ENCODE results near the gene CNOT1. TPM values are rescaled to one million over a fixed set of nuclear protein-coding genes. Genes with fewer than 3 reads are reported as not detected.

Gene CNOT1
- total RNA-seq, 1 donor, result 133 TPM

GRCh38 chr16:58499615-58500351, 129.8 kb downstream of the CNOT1 start, which contains the start of gene NDRG4:
Gene NDRG4 (plus strand): TSS chr16:58500143. CDS start chr16:58500249, 106 bp downstream.
- no peak for TF ChIP-seq CTCF (IDR thresholded peaks at IDR 0.05; ENCODE audit: insufficient read depth, low read depth, low read length)
- H3K4me3 ChIP-seq (ENCODE audit: low read depth, low read length), result peak within 1 kb of the TSS; percentile 48
- DNase-seq (ENCODE audit: low read depth), result peak; percentile 71

GRCh38 chr16:58499092-58499511, 130.5 kb downstream of the CNOT1 start:
- no peak for DNase-seq (ENCODE audit: low read depth)
- no peak for TF ChIP-seq CTCF (IDR thresholded peaks at IDR 0.05; ENCODE audit: insufficient read depth, low read depth, low read length)
- H3K4me3 ChIP-seq (ENCODE audit: low read depth, low read length), result no peak overlapping the region

- no peak for TF ChIP-seq CTCF (IDR thresholded peaks at IDR 0.05; ENCODE audit: insufficient read depth, low read depth, low read length)
- no peak for DNase-seq (ENCODE audit: low read depth)
- no peak overlapping the region for H3K4me3 ChIP-seq (ENCODE audit: low read depth, low read length)
Observed at GRCh38 chr16:58498341-58499091, 131.1 kb downstream of the CNOT1 start.

- no peak for TF ChIP-seq CTCF (IDR thresholded peaks at IDR 0.05; ENCODE audit: insufficient read depth, low read depth, low read length)
- no peak overlapping the region for H3K4me3 ChIP-seq (ENCODE audit: low read depth, low read length)
- DNase-seq (ENCODE audit: low read depth), result no peak
Observed at GRCh38 chr16:58497935-58498334, 131.7 kb downstream of the CNOT1 start.

- TF ChIP-seq CTCF (IDR thresholded peaks at IDR 0.05; ENCODE audit: insufficient read depth, low read depth, low read length), result no peak
- H3K4me3 ChIP-seq (ENCODE audit: low read depth, low read length), result no peak overlapping the region
- no peak for DNase-seq (ENCODE audit: low read depth)
Observed at GRCh38 chr16:58497468-58497867, 132.2 kb downstream of the CNOT1 start.

- H3K4me3 ChIP-seq (ENCODE audit: low read depth, low read length), result no peak overlapping the region
- TF ChIP-seq CTCF (IDR thresholded peaks at IDR 0.05; ENCODE audit: insufficient read depth, low read depth, low read length), result no peak
Observed at GRCh38 chr16:58495521-58496331, 133.9 kb downstream of the CNOT1 start.

More at GRCh38 chr16:58495521-58496331, 133.9 kb downstream of the CNOT1 start:
- no peak for DNase-seq (ENCODE audit: low read depth)
